SK-N-SH treated with all-trans-retinoic acid at 6 μM for 48 hours (cell line): Measurements from ENCODE around the gene TMEM214.

ENCODE experiments used
- ARNTL ChIP-seq: fragments of 450-650 bp; formaldehyde crosslinking; IDR thresholded peaks from 2 replicates; pipeline ENCODE4 v1.5.0; 2020; ENCODE audit warnings: low read depth, mild to moderate bottlenecking, moderate library complexity, borderline replicate concordance
- CSDC2 ChIP-seq: fragments of 250-450 bp; sonication (Bioruptor Pico); IDR thresholded peaks from 2 replicates; pipeline ENCODE4 v1.5.0; 2020; ENCODE audit warnings: mild to moderate bottlenecking, moderate library complexity
- ESRRG ChIP-seq: fragments of 250-450 bp; sonication (Bioruptor Pico); IDR thresholded peaks from 2 replicates; pipeline ENCODE4 v1.6.1; 2021; ENCODE audit warnings: mild to moderate bottlenecking
- RARB ChIP-seq: fragments of 250-450 bp; sonication (Bioruptor Pico); IDR thresholded peaks from 2 replicates; pipeline ENCODE4 v1.8.0; 2021; ENCODE audit warnings: mild to moderate bottlenecking, moderate library complexity
- TCF4 ChIP-seq: fragments of 250-450 bp; sonication (Bioruptor Pico); IDR thresholded peaks from 2 replicates; pipeline ENCODE4 v1.8.0; 2021; ENCODE audit warnings: mild to moderate bottlenecking, moderate library complexity, borderline replicate concordance
- ZFP3 ChIP-seq: fragments of 250-450 bp; sonication (Bioruptor Pico); IDR thresholded peaks from 2 replicates; pipeline ENCODE4 v1.5.0; 2020; ENCODE audit warnings: mild to moderate bottlenecking, moderate library complexity
- ZFP30 ChIP-seq: fragments of 450-650 bp; formaldehyde crosslinking; IDR thresholded peaks from 2 replicates; pipeline ENCODE4 v1.5.0; 2022; ENCODE audit warnings: mild to moderate bottlenecking, moderate library complexity
- ZNF565 ChIP-seq: fragments of 450-650 bp; formaldehyde crosslinking; conservative IDR thresholded peaks from 2 replicates; pipeline ENCODE4 v1.5.0; 2020; ENCODE audit warnings: low read depth, mild to moderate bottlenecking, moderate library complexity
- ZNF8 ChIP-seq: fragments of 450-650 bp; formaldehyde crosslinking; IDR thresholded peaks from 2 replicates; pipeline ENCODE4 v1.5.0; 2020; ENCODE audit warnings: mild to moderate bottlenecking, moderate library complexity
- TF ChIP-seq, protein P1 (sequence below): fragments of 250-450 bp; sonication (Bioruptor Pico); IDR thresholded peaks from 2 replicates; pipeline ENCODE4 v1.8.0; 2020; ENCODE audit warnings: mild to moderate bottlenecking, moderate library complexity, borderline replicate concordance
- TF ChIP-seq, protein P2 (sequence below): fragments of 250-450 bp; sonication (Bioruptor Pico); IDR thresholded peaks from 2 replicates; pipeline ENCODE4 v1.5.1; 2021; ENCODE audit warnings: mild to moderate bottlenecking, moderate library complexity
- TF ChIP-seq, protein P3 (sequence below): fragments of 250-450 bp; sonication (Bioruptor Pico); IDR thresholded peaks from 2 replicates; pipeline ENCODE4 v1.5.1; 2020; ENCODE audit warnings: low read depth, mild to moderate bottlenecking, moderate library complexity
- TF ChIP-seq, protein P4 (sequence below): fragments of 250-450 bp; sonication (Bioruptor Pico); IDR thresholded peaks from 2 replicates; pipeline ENCODE4 v1.8.0; 2021; ENCODE audit warnings: low read depth, mild to moderate bottlenecking, moderate library complexity, borderline replicate concordance

DNA sequence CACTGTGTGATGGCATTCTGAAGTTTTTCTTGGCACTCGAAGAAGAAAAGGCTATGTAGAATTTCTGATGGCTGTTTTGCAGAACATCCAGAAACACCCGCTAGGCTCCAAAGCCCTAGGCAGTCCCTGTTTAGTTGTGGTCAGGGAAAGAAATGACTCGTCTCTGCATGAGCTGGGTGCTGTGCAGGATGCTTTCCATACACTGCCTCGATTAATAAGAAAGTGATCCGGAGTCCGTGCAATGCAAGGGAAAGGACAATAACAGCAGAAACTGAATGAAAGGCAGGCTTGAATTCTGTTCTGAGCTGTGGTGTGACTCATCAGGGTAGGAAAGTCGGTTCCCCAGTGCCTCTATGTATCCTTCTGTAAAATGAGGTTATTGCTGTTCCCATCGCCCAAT, 43.6 kb upstream of the TMEM214 start:
- TF ChIP-seq, protein P1, sequence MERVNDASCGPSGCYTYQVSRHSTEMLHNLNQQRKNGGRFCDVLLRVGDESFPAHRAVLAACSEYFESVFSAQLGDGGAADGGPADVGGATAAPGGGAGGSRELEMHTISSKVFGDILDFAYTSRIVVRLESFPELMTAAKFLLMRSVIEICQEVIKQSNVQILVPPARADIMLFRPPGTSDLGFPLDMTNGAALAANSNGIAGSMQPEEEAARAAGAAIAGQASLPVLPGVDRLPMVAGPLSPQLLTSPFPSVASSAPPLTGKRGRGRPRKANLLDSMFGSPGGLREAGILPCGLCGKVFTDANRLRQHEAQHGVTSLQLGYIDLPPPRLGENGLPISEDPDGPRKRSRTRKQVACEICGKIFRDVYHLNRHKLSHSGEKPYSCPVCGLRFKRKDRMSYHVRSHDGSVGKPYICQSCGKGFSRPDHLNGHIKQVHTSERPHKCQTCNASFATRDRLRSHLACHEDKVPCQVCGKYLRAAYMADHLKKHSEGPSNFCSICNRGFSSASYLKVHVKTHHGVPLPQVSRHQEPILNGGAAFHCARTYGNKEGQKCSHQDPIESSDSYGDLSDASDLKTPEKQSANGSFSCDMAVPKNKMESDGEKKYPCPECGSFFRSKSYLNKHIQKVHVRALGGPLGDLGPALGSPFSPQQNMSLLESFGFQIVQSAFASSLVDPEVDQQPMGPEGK, result no peak
- TF ChIP-seq RARB (CRISPR knock-in tag) (no peak), ZNF565 (CRISPR knock-in tag) (no peak), TCF4 (no peak), ZFP3 (no peak), CSDC2 (no peak), ZFP30 (no peak), ESRRG (CRISPR knock-in tag) (no peak), ZNF8 (no peak), ARNTL (CRISPR knock-in tag) (no peak)
- TF ChIP-seq, protein P2, sequence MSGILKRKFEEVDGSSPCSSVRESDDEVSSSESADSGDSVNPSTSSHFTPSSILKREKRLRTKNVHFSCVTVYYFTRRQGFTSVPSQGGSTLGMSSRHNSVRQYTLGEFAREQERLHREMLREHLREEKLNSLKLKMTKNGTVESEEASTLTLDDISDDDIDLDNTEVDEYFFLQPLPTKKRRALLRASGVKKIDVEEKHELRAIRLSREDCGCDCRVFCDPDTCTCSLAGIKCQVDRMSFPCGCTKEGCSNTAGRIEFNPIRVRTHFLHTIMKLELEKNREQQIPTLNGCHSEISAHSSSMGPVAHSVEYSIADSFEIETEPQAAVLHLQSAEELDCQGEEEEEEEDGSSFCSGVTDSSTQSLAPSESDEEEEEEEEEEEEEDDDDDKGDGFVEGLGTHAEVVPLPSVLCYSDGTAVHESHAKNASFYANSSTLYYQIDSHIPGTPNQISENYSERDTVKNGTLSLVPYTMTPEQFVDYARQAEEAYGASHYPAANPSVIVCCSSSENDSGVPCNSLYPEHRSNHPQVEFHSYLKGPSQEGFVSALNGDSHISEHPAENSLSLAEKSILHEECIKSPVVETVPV (CRISPR knock-in tag), result no peak
- TF ChIP-seq, protein P3, sequence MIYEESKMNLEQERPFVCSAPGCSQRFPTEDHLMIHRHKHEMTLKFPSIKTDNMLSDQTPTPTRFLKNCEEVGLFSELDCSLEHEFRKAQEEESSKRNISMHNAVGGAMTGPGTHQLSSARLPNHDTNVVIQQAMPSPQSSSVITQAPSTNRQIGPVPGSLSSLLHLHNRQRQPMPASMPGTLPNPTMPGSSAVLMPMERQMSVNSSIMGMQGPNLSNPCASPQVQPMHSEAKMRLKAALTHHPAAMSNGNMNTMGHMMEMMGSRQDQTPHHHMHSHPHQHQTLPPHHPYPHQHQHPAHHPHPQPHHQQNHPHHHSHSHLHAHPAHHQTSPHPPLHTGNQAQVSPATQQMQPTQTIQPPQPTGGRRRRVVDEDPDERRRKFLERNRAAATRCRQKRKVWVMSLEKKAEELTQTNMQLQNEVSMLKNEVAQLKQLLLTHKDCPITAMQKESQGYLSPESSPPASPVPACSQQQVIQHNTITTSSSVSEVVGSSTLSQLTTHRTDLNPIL, result no peak
- TF ChIP-seq, protein P4, sequence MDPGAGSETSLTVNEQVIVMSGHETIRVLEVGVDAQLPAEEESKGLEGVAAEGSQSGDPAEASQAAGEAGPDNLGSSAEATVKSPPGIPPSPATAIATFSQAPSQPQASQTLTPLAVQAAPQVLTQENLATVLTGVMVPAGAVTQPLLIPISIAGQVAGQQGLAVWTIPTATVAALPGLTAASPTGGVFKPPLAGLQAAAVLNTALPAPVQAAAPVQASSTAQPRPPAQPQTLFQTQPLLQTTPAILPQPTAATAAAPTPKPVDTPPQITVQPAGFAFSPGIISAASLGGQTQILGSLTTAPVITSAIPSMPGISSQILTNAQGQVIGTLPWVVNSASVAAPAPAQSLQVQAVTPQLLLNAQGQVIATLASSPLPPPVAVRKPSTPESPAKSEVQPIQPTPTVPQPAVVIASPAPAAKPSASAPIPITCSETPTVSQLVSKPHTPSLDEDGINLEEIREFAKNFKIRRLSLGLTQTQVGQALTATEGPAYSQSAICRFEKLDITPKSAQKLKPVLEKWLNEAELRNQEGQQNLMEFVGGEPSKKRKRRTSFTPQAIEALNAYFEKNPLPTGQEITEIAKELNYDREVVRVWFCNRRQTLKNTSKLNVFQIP, result no peak
